Measurements from ENCODE around the gene IMMP2L.

GRCh38 chr7:111459065-111459756 is 103.1 kb downstream of the IMMP2L start:
- TF ChIP-seq CTCF (IDR thresholded peaks at IDR 0.05) (no peak), POLR2A (IDR thresholded peaks at IDR 0.05; ENCODE audit: low read depth) (no peak), POLR2AphosphoS5 (IDR thresholded peaks at IDR 0.05) (no peak), EP300 (IDR thresholded peaks at IDR 0.05) (no peak)

Data from esophagus muscularis mucosa (tissue), 4 donors.